BLaER1 (cell line): ENCODE data around the gene KRT86.

ENCODE experiments used
- H3K27ac ChIP-seq: shearing (Covaris generic); formaldehyde crosslinking; 2 replicates; pipeline ENCODE4 v1.8.1; 2022
- H3K27me3 ChIP-seq: shearing (Covaris generic); formaldehyde crosslinking; 2 replicates; pipeline ENCODE4 v1.8.1; 2022
- H3K36me3 ChIP-seq: shearing (Covaris generic); formaldehyde crosslinking; 2 replicates; pipeline ENCODE4 v1.8.1; 2022
- H3K4me1 ChIP-seq: shearing (Covaris generic); formaldehyde crosslinking; 2 replicates; pipeline ENCODE4 v1.8.1; 2022
- H3K4me2 ChIP-seq: shearing (Covaris generic); formaldehyde crosslinking; 2 replicates; pipeline ENCODE4 v1.8.1; 2022
- H3K4me3 ChIP-seq: shearing (Covaris generic); formaldehyde crosslinking; 2 replicates; pipeline ENCODE4 v1.8.1; 2022
- H3K9ac ChIP-seq: shearing (Covaris generic); formaldehyde crosslinking; 2 replicates; pipeline ENCODE4 v1.8.1; 2022
- H3K9me3 ChIP-seq: shearing (Covaris generic); formaldehyde crosslinking; 2 replicates; pipeline ENCODE4 v1.8.1; 2022
- H4K20me1 ChIP-seq: shearing (Covaris generic); formaldehyde crosslinking; 2 replicates; pipeline ENCODE4 v1.8.1; 2022
- Cebpa-rat ChIP-seq: shearing (Covaris generic); IDR thresholded peaks from 2 replicates; pipeline ENCODE4 v1.8.1; 2022

Gene KRT86

DNA sequence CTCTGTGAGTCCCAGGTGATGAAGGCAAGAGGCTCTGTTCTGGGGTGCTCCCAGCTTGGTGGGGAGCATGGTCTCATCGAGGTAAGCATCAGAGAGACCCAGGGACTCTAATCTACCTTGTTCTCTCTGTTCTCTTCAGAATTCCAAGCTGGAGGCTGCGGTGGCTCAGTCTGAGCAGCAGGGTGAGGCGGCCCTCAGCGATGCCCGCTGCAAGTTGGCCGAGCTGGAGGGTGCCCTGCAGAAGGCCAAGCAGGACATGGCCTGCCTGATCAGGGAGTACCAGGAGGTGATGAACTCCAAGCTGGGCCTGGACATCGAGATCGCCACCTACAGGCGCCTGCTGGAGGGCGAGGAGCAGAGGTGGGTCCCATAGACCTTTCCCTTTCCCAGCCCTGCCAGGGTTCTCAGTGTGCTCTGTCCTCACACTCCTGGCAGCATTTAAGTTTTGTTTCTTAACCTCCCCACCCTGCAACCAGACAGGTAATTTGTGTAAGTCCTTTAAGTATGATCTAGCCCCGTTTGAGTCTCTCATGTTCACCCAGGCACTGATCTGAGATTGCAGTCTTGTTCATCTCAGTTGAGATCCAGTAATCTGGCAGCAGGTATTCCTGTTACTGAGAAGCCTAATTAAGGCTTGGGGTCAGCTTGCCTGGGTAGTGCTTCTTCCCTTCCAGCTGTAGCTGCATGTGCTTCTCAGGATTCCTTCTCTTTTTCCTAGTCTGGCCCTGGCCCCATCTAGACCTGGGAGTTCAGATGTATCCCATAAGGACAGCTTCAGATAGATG lies 31.7 kb downstream of the KRT86 start:
- Histone ChIP-seq H3K4me1 (peaks cover 16% of the 10 kb centered on the region), H3K9me3 (no peaks in the 10 kb centered on the region), H3K27me3 (peaks cover 40% of the 10 kb centered on the region), H3K4me3 (no peak overlapping the region), H4K20me1 (no peaks in the 10 kb centered on the region), H3K9ac (no peak overlapping the region), H3K36me3 (no peaks in the 10 kb centered on the region), H3K27ac (no peak overlapping the region), H3K4me2 (no peak overlapping the region)
- TF ChIP-seq Cebpa-rat = no peak

DNA sequence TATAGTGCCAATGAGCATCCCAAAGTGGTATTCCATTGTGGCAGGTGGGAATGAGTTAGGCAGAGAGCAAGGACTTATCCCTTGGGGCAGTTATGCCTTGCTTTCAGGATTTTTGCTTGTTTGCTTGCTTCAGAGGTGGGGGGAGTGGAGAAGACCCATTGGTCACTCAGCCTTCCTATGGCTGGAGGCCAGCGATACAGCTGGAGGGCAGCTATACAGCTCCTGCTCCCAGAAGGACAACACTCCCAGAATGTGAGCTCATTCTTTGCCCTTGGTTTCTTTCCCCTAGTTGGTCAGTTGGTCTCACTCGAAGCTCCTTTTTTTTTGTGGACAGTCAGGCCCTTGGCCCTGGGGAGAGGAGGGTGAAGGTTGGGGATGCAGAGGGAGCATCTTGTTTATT lies 32.3 kb downstream of the KRT86 start:
- Histone ChIP-seq H3K27ac (no peak overlapping the region), H3K9me3 (no peaks in the 10 kb centered on the region), H4K20me1 (no peaks in the 10 kb centered on the region), H3K4me1 (peaks cover 16% of the 10 kb centered on the region), H3K9ac (no peak overlapping the region), H3K36me3 (no peaks in the 10 kb centered on the region), H3K27me3 (peaks cover 40% of the 10 kb centered on the region), H3K4me3 (no peak overlapping the region), H3K4me2 (no peak overlapping the region)
- no peak for TF ChIP-seq Cebpa-rat

DNA sequence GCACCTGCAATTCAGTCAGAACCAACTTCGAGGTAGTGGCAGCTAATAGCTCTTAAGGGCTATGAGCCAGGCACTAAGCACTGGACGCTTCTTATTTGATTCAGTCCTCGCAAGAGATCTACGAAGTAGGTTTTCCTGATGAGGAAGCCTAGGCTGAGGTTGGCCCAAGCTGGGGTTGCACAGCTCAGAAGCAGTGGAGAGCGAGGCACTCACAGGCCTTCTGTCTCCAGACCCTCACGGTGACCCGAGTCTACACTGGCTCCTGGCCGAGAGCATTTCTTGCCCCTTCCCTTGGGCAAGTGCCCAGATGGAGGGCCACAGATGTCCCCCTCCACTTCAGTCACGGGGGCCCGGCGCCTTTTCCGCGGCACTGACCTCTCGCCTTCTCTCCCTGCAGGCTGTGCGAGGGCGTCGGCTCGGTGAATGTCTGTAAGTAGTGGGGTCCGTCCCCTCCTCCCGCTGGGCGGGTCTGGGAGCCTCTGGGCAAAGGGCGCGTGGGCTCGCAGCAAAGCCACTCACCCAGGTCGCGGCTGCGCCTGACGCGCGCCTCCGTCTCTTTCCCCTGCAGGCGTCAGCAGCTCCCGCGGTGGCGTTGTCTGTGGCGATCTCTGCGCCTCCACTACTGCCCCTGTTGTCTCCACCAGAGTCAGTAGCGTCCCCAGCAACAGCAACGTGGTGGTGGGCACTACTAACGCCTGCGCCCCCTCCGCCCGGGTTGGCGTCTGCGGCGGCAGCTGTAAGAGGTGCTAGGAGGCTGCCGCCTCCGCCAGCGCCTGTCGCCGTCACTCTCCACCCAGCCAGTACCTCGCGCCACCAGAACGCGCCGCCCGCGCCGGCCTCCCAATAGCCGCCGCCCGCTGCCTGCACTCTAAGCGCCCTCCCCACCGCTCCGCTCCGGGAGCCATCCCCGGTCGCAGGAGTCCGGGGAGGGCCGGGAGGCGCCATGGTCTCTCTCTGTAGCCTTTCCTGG lies 33.7 kb downstream of the KRT86 start:
- Histone ChIP-seq H3K27me3 (peaks cover 40% of the 10 kb centered on the region), H3K9ac (no peak overlapping the region), H3K36me3 (no peaks in the 10 kb centered on the region), H4K20me1 (no peaks in the 10 kb centered on the region), H3K4me2 (0 out of 2 replicates have a peak overlapping the region, but pooled peaks have one; percentile 12), H3K4me1 (peaks cover 16% of the 10 kb centered on the region), H3K9me3 (no peaks in the 10 kb centered on the region), H3K4me3 (no peak overlapping the region), H3K27ac (no peak overlapping the region)
- TF ChIP-seq Cebpa-rat = no peak

DNA sequence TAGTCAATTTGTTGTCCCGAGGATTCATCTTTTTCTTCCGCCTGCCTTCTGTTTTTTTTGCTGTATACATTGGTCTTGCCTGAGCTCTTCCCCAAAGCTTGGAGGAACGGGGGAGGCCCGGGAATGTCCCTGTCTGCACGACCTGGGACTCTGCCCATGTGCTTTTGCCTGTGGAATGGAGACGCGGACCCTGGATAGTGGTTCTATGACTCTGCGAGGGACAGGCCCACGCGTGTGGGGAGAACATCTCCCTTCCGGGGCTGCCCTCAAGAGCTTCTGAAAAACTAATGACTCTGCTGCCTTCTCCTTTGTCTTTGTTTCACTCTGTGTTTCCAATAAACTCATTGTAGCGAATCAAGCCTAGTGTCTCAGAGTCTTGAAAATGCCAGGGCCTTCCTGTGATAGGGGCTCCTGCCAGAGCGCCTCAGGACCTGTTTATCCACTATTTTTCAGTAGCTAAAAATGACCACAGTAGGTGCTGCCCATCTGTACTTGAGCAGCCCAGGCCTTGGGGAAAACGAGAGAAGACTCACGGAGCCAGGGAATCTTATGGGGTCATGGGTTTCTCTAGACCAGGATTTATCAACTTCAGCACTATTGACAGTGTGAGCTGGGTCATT lies 34.5 kb downstream of the KRT86 start:
- Histone ChIP-seq H3K36me3 (no peaks in the 10 kb centered on the region), H3K4me1 (peaks cover 16% of the 10 kb centered on the region), H3K27me3 (peaks cover 40% of the 10 kb centered on the region), H3K9me3 (no peaks in the 10 kb centered on the region), H3K4me3 (no peak overlapping the region), H4K20me1 (no peaks in the 10 kb centered on the region), H3K27ac (no peak overlapping the region), H3K9ac (no peak overlapping the region), H3K4me2 (no peak overlapping the region)
- no peak for TF ChIP-seq Cebpa-rat

DNA sequence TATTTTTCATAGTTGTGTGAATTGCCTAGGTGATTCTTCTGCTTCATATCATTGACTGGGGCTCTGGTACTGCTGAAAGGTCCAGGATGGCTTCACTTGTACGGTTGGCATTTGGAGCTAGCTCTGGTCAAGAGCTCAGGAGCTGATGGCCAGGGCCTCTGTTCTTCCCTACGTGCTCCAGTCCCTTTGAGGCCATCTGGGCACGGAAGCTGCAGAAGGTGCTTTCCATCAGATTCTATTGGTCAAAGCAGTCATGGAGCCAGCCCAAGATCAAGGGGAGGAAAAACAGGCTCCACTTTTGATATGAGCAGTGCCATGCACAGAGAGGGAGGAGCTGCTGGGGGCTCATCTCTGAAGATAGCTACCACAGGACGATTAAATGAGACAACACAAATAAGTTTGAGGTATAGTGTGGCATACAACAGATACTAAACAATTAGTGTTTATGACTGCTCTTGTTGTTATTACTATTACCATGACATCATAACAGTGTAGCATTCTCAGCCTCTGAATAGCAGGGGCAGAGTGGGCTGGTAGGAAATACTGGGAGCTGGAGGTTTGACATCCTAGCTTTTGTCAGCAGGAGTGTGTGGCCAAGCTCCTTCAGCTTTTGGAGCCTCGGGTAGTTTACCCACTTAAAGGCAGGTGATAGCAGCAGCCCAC lies 36.3 kb downstream of the KRT86 start:
- Histone ChIP-seq H3K27ac (no peak overlapping the region), H3K9me3 (no peaks in the 10 kb centered on the region), H3K4me2 (no peak overlapping the region), H3K36me3 (no peaks in the 10 kb centered on the region), H3K4me1 (no peaks in the 10 kb centered on the region; the same call in 1 of the 2 replicates), H4K20me1 (no peaks in the 10 kb centered on the region), H3K9ac (no peak overlapping the region), H3K27me3 (peaks cover 40% of the 10 kb centered on the region), H3K4me3 (no peak overlapping the region)
- TF ChIP-seq Cebpa-rat = no peak

DNA sequence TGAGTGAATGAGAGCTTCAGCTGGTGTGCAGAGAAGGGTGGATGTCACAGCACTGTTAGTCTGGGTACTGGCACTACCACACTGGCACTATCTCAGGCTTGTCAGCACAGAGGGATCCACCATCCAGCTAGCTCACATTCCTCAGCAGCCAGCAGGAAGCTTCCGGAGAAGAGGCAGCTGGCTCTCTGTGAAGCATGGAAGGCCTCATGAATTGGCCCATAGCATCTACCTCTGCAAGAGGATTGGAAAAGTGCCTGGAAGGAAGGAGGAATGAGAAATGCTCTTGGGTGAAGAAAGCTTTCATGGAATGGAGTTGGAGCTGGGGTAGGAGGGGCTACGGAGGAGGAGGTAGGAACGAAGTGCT lies 36.8 kb downstream of the KRT86 start:
- H3K9ac ChIP-seq = no peak overlapping the region
- H4K20me1 ChIP-seq = no peaks in the 10 kb centered on the region
- H3K36me3 ChIP-seq = no peaks in the 10 kb centered on the region
- H3K9me3 ChIP-seq = no peaks in the 10 kb centered on the region
- H3K4me2 ChIP-seq = no peak overlapping the region
- no peak overlapping the region for H3K4me3 ChIP-seq
- H3K27me3 ChIP-seq = peaks cover 40% of the 10 kb centered on the region
- no peaks in the 10 kb centered on the region for H3K4me1 ChIP-seq
- no peak for TF ChIP-seq Cebpa-rat
- no peak overlapping the region for H3K27ac ChIP-seq

DNA sequence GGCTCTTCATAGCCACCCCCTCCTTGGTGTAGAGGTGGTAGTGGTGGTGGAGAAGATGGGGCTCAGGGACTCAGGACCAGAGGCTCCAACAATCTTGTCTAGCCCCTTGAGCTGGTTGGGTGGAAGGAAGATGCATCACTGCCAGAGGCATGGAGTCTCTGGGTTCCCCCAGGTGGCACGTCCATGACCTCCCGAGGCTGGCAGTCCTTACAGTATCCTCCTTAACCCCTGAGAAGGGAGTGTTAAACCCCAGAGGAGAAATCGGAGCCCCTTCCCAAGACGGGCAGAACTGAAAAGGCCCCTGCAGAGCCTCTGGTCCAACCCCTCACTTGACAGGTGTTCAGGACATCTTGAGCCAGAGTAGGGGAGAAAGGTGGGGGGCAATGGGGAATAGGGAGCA lies 37.6 kb downstream of the KRT86 start:
- H3K4me2 ChIP-seq = no peak overlapping the region
- no peak for TF ChIP-seq Cebpa-rat
- H3K9me3 ChIP-seq = no peaks in the 10 kb centered on the region
- H3K27ac ChIP-seq = no peak overlapping the region
- no peak overlapping the region for H3K4me3 ChIP-seq
- no peaks in the 10 kb centered on the region for H3K36me3 ChIP-seq
- no peaks in the 10 kb centered on the region for H3K4me1 ChIP-seq
- H4K20me1 ChIP-seq = no peaks in the 10 kb centered on the region
- peaks cover 32% of the 10 kb centered on the region for H3K27me3 ChIP-seq
- no peak overlapping the region for H3K9ac ChIP-seq

DNA sequence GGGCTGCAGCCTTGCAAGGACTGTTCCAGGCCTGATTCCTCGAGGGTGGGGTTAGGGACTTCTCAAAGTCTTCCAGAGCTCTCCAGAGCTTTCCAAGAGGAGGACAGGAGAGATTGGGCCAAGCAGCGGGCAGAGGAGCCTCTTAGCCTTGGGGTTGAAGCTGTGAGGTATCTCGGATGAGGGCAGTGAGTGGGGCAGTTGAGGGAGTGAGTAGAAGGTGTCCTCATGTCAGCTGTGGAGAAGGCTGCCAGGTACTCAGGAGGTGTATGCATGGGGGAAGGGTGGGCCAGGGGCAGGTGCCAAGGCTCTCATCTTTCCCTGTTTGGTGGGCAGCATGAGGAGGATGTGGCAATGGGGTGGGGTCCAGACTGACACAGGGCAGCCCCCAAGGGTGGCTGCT lies 39.0 kb downstream of the KRT86 start:
- TF ChIP-seq Cebpa-rat = no peak
- no peak overlapping the region for H3K27ac ChIP-seq
- no peak overlapping the region for H3K9ac ChIP-seq
- no peaks in the 10 kb centered on the region for H3K9me3 ChIP-seq
- no peak overlapping the region for H3K4me3 ChIP-seq
- no peaks in the 10 kb centered on the region for H4K20me1 ChIP-seq
- H3K27me3 ChIP-seq = peaks cover 18% of the 10 kb centered on the region
- H3K4me2 ChIP-seq = no peak overlapping the region
- no peaks in the 10 kb centered on the region for H3K36me3 ChIP-seq
- peaks cover under 1% of the 10 kb centered on the region; the same call in 1 of the 2 replicates for H3K4me1 ChIP-seq

DNA sequence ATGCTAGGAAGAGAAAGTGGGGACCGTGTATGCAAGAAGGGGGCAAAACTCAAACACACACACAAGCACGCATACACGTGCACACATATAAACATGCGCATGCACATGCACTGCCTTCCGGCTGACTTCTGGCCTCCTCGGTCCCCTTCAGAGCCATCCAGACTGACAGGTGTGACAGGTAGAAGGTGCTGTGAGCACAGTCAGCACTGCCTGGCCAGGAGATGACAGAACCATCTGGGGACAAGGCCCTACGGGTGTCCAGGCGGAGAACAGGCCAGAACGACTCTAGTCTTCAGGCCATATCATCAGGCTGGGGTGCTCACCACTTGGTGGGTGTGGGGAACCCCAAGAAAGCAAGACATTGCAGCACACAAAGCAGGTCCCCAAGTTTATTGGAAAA lies 39.5 kb downstream of the KRT86 start:
- Histone ChIP-seq H3K27me3 (peaks cover 14% of the 10 kb centered on the region), H3K4me1 (peaks cover 5% of the 10 kb centered on the region; the same call in 1 of the 2 replicates), H3K27ac (no peak overlapping the region), H3K9me3 (no peaks in the 10 kb centered on the region), H3K4me3 (no peak overlapping the region), H3K9ac (no peak overlapping the region), H3K4me2 (no peak overlapping the region), H3K36me3 (no peaks in the 10 kb centered on the region), H4K20me1 (no peaks in the 10 kb centered on the region)
- TF ChIP-seq Cebpa-rat = no peak
